GM18511 (cell line): Measurements from ENCODE around the gene STYXL1.

ENCODE experiments used
- ATAC-seq: cut with Tn5 transposase; IDR thresholded peaks from one replicate; pipeline ENCODE4 v1.9.1; 2021; ENCODE audit warnings: mild to moderate bottlenecking, moderate library complexity; ENCODE audit not compliant: unreplicated experiment

Gene STYXL1

GRCh38 chr7:75961218-75961617 is 86.6 kb downstream of the STYXL1 start:
- no peak for ATAC-seq

GRCh38 chr7:75960372-75960771 is 87.4 kb downstream of the STYXL1 start:
- ATAC-seq = no peak

GRCh38 chr7:75958802-75959543 is 88.8 kb downstream of the STYXL1 start:
- ATAC-seq = no peak

- no peak for ATAC-seq
Observed at GRCh38 chr7:75957021-75957736, 90.6 kb downstream of the STYXL1 start.

GRCh38 chr7:75955331-75955955 is 92.4 kb downstream of the STYXL1 start:
- ATAC-seq = no peak

- no peak for ATAC-seq
Observed at GRCh38 chr7:75953931-75954330, 93.9 kb downstream of the STYXL1 start.

GRCh38 chr7:75953431-75953830 is 94.4 kb downstream of the STYXL1 start:
- ATAC-seq = no peak

- ATAC-seq = no peak
Observed at GRCh38 chr7:75951506-75951905, 96.3 kb downstream of the STYXL1 start.

- ATAC-seq = no peak
Observed at GRCh38 chr7:75950111-75950681, 97.6 kb downstream of the STYXL1 start.

GRCh38 chr7:75948179-75948578 is 99.6 kb downstream of the STYXL1 start:
- ATAC-seq = no peak
